Breast epithelium (tissue), 4 donors: ENCODE measurements around the gene DLX2. TPM values are rescaled to one million over a fixed set of nuclear protein-coding genes. Genes with fewer than 3 reads are reported as not detected.

ENCODE experiments used
- DNase-seq, 2 donors: peaks; one replicate each; pipeline ENCODE4 v3.0.0-alpha.2; 2019; ENCODE audit warnings: low spot score in 2 of 2
- H3K27ac ChIP-seq, 2 donors: fragments of 200-600 bp; sonication (generic) in 1 of 2; one replicate each; pipeline ENCODE4 v1.5.1; 2016 to 2019; ENCODE audit warnings: mild to moderate bottlenecking in 1 of 2
- H3K27me3 ChIP-seq, 2 donors: fragments of 200-600 bp; sonication (generic) in 1 of 2; one replicate each; pipeline versions ENCODE4 v1.5.1 to v1.6.0; 2017 to 2019; ENCODE audit warnings: control low read depth in 1 of 2, mild to moderate bottlenecking in 1 of 2
- H3K36me3 ChIP-seq: fragments of 200-600 bp; one replicate; pipeline ENCODE4 v1.5.1; 2019
- H3K4me1 ChIP-seq, 2 donors: fragments of 200-600 bp; sonication (generic); one replicate each; pipeline ENCODE4 v1.5.1; 2016 to 2019; ENCODE audit warnings: control low read depth in 1 of 2
- H3K4me3 ChIP-seq, 3 donors: fragments of 200-600 bp; sonication (generic); 1 replicate in 2 of 3; 2 replicates in 1 of 3; pipeline ENCODE4 v1.5.1; 2016 to 2019; ENCODE audit warnings: mild to moderate bottlenecking in 3 of 3, moderate library complexity in 2 of 3
- H3K9me3 ChIP-seq, 2 donors: fragments of 200-600 bp; sonication (generic) in 1 of 2; one replicate each; pipeline ENCODE4 v1.5.1; 2016 to 2019; ENCODE audit warnings: control low read depth in 1 of 2
- CTCF ChIP-seq, 3 donors: fragments of 450-650 bp; IDR thresholded peaks; one replicate each; pipeline ENCODE4 v1.5.1; 2016 to 2017; ENCODE audit warnings: antibody characterized with exemption in 3 of 3, mild to moderate bottlenecking in 3 of 3, moderate library complexity in 3 of 3
- POLR2A ChIP-seq: fragments of 450-650 bp; IDR thresholded peaks from one replicate; pipeline ENCODE4 v1.6.1; 2016; ENCODE audit warnings: antibody characterized with exemption, mild to moderate bottlenecking, moderate library complexity
- POLR2AphosphoS5 ChIP-seq, 3 donors: sonication (generic); formaldehyde crosslinking; IDR thresholded peaks; one replicate each; pipeline ENCODE4 v1.6.1; 2017; ENCODE audit warnings: antibody characterized with exemption in 3 of 3
- intact Hi-C: fragments of 100-400 bp; cut with DNase I; formaldehyde crosslinking; loops from one replicate; pipeline ENCODE4 v1.15.1; 2023; ENCODE audit warnings: low total_unique reads
- total RNA-seq, 3 donors: library from RNA; depleted of rRNA; stranded (reverse); fragments of >200 nt; gene quantifications; one replicate each; pipeline ENCODE4 v1.1.0, GENCODE V29; 2016

Gene DLX2
- total RNA-seq, 3 donors from 2014 or later = 0.44 TPM; not detected in 2

- no peak for TF ChIP-seq POLR2AphosphoS5 (IDR thresholded peaks at IDR 0.05)
- peak in 1 of 3 donors; percentile 21 for TF ChIP-seq CTCF (IDR thresholded peaks at IDR 0.05)
- no peak for TF ChIP-seq POLR2A
- Histone ChIP-seq H3K27ac (no peak overlapping the region), H3K9me3 (no peaks in the 10 kb centered on the region), H3K27me3 (peaks cover 0 to 7% of the 10 kb centered on the region in 2 donors), H3K4me1 (no peaks in the 10 kb centered on the region), H3K4me3 (no peak overlapping the region), H3K36me3 (no peaks in the 10 kb centered on the region)
- DNase-seq = no peak
- intact Hi-C loops = no loop called here
Observed at GRCh38 chr2:172113617-172114016, 10.9 kb upstream of the DLX2 start.

- Histone ChIP-seq H3K4me3 (no peak overlapping the region), H3K4me1 (no peaks in the 10 kb centered on the region), H3K36me3 (no peaks in the 10 kb centered on the region), H3K9me3 (no peaks in the 10 kb centered on the region), H3K27ac (no peak overlapping the region), H3K27me3 (peaks cover 4 to 39% of the 10 kb centered on the region in 2 donors)
- intact Hi-C loops = no loop called here
- no peak for DNase-seq
- TF ChIP-seq POLR2A = no peak
- no peak for TF ChIP-seq CTCF (IDR thresholded peaks at IDR 0.05)
- no peak for TF ChIP-seq POLR2AphosphoS5 (IDR thresholded peaks at IDR 0.05)
Observed at GRCh38 chr2:172109988-172110811, 7.5 kb upstream of the DLX2 start.

GRCh38 chr2:172109256-172109987 lies 6.7 kb upstream of the DLX2 start:
- Histone ChIP-seq H3K36me3 (no peaks in the 10 kb centered on the region), H3K27ac (no peak overlapping the region), H3K4me3 (no peak overlapping the region), H3K9me3 (no peaks in the 10 kb centered on the region), H3K4me1 (no peaks in the 10 kb centered on the region), H3K27me3 (peaks cover 4 to 47% of the 10 kb centered on the region in 2 donors)
- TF ChIP-seq CTCF (IDR thresholded peaks at IDR 0.05) (no peak), POLR2A (no peak), POLR2AphosphoS5 (IDR thresholded peaks at IDR 0.05) (no peak)
- DNase-seq = no peak
- intact Hi-C loops = no loop called here

- no peaks in the 10 kb centered on the region for H3K9me3 ChIP-seq
- no peak for TF ChIP-seq POLR2AphosphoS5 (IDR thresholded peaks at IDR 0.05)
- TF ChIP-seq CTCF (IDR thresholded peaks at IDR 0.05) = no peak
- TF ChIP-seq POLR2A = no peak
- peaks cover 4 to 56% of the 10 kb centered on the region in 2 donors for H3K27me3 ChIP-seq
- intact Hi-C loops = no loop called here
- H3K4me3 ChIP-seq = no peak overlapping the region
- no peaks in the 10 kb centered on the region for H3K36me3 ChIP-seq
- H3K4me1 ChIP-seq = no peaks in the 10 kb centered on the region
- no peak for DNase-seq
- no peak overlapping the region for H3K27ac ChIP-seq
Observed at GRCh38 chr2:172108587-172108930, 5.9 kb upstream of the DLX2 start.
